GM18909 (cell line): ENCODE results near the gene DSCAML1.

Experiments used
- ATAC-seq: cut with Tn5 transposase; IDR thresholded peaks from one replicate; pipeline ENCODE4 v1.9.1; 2021; ENCODE audit warnings: mild to moderate bottlenecking; ENCODE audit not compliant: unreplicated experiment, poor library complexity

The DSCAML1 gene

DNA sequence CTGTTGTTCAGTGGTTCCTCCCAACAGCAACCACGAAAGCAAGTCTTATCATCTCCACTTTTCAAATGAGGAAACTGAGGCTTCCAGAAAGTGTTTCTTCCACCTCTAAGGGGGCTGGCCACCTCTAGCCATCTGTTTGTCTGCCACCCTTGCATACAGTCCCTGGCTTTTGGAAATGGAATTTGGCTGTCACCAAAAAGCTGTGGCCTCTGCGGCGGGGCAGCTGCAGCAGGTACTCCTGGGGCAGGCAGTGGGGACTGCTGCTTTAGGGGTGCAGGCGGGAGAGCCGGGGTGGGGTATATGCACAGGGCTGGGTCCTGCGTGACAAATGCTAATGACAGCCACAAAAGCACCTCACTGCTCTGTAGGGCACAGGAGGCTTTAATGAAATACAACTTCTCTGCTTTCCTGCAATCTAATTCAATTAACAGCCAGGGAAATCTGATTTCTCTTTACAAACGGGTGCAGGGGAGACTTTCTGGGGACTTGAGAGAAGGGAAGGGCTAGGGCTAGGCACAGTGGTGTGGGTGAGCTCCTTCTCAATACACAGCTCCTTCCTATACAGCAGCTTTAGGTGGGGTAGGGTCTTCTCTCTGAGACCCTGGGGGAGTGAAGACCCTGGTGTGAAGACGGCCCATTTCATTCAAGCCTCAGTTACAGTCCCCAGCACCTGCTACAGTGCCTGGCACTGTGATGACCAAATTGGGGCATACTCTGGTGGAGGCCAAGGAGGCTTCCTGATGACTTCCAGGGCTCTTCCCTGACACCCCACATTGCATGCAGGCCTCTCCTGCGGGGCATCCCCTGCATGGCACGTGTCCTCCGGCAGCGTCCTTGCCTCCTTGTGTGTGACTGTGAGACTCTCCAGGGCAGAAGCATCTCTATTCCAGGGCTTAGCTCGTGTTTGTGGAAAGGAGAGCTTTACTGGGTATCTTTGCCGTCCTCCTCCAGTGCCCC, 307.7 kb downstream of the DSCAML1 start:
- ATAC-seq: no peak

DNA sequence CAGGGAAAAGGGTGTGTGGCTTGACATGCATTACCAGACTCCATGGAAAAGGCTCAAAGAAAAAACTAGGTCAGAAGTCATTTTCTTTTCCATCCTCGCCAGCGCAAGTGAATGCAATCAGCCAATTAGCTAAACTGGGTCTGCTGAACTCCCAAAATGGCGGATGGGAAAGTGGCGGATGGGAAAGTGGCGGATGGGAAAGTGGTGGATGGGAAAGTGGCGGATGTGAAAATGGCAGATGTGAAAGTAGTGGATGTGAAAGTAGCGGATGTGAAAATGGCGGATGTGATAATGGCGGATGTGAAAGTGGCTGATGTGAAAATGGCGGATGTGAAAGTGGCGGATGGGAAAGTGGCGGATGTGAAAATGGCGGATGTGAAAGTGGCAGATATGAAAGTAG, 311.0 kb downstream of the DSCAML1 start:
- ATAC-seq: no peak

DNA sequence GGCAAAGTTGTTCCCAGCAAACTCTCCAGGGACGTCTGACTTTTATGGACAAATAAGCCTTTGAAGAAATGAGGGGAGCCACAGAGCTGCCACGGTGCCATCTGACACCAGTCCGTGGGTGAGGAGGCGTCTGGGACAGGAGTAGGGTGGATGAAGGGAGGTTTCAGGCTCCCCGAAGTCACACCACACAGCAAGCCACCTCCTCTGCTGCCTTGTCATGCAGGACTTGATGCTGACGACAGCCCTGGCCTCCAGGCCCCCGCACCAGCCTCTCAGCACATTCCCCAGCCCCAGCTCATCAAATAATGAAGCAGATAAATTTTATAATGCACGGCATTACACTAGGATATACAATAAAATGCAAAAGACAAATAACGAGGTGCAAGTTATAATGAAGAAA, 312.9 kb downstream of the DSCAML1 start:
- ATAC-seq: no peak

DNA sequence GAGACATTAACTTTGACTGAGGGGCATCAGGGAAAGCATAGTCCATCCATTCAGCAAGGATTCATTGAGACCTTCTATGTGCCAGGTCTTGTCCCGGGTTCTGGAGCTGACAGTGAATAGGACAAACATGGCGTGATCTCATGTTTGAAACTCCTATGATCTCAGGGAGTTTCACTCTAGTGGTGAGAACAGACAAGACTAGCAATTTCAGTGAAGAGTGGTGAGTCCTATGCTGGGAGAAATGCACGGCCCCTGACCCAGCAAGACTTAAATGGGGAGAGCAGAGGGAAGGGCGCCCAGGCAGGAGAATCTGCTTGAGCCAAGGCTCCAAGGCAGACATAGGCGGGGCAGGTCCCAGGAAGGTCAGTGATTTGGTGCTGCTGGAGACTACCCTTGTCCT, 313.6 kb downstream of the DSCAML1 start:
- no peak for ATAC-seq

DNA sequence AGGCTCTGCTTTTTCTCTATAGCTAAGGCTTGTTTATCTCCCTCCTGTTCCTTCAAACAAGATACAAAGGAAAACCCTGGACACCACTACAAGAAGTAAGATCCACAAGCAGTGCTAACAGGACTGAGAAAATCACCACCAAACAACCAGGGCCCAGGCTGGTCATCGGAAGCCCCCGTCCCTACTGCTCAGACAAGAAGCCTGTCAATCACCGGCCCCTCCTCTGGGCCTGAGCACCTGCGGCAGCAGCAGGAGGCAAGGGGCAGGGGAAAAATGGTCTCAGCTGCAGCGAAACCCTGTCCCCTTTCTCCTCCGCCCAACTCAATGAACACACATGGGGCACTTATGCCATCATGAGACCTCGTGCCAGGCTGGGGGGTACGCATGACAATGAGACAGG, 314.1 kb downstream of the DSCAML1 start:
- no peak for ATAC-seq

DNA sequence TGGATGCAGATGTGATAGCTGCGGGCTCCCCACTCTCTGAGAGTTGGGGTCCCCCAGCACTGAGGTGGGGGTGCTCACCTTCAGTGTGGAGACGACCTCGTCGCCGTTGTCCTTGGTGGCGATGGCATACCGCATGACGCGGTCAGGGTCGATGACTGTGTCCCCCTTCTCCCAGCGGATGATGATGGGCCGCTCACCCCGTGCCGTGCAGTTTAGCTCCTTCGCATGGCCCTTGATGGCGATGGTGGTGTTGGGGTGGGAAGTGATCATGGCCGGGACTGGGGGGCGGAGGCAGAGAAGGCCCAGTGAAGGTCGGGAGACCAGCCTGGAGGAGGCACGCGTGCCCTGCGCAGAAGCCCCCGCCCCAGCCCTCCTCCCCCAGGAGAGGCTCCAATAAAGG, 315.1 kb downstream of the DSCAML1 start:
- no peak for ATAC-seq

DNA sequence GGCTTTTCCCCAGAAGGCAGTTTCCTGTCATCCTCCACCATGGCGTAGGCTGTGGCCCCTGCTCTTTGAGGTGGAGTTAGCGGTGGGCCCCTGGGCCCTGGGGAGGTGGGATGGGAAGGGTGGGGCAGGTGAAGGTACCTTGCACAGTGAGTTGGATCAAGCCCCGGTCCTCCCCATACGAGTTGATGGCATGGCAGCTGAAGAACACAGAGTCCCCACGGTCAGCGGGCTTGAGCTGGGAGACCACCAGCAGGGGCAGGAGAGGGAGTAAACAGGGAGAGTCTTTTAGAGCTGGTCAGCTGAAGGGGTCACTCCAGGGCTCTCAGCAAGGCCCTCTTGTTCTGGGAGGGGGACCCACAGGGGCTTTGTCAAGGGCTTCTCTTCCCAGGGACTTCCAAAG, 316.0 kb downstream of the DSCAML1 start:
- ATAC-seq: no peak

DNA sequence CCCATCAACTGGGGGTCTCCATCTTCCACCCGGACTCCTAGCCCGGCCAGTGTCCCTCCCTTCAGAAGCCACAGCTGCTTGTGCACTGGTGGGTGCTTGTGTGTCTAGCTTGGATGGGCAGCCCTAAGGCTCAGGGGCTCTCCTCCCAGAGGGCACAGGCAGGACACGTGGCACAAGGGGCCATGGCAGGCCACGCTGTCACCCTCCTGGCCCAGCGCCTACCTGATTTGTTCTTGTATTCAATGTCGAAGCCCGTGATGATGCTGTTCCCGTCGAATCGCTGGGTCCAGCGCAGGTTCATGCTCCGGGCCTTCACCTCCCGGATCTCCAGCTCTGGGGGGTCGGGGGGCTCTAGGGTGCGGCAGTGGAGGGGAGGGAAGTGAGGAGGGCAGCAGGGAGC, 316.8 kb downstream of the DSCAML1 start:
- no peak for ATAC-seq

DNA sequence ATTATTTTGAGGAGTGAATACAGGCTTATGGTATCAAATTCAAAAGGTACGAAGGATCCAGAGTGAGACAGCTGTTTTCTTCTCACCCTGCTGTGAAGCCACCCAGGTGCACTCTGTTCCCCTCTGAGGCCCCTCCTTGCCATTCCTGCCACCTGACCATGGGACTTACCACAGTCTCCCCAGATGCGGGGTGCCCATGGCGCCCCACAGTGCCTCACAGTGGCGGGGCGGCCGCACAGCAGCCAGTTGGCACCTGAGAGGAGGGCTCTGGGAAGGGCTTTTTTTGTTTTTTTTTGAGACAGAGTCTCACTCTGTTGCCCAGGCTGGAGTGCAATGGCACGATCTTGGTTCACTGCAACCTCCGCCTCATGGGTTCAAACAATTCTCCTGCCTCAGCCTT, 317.6 kb downstream of the DSCAML1 start:
- no peak for ATAC-seq

DNA sequence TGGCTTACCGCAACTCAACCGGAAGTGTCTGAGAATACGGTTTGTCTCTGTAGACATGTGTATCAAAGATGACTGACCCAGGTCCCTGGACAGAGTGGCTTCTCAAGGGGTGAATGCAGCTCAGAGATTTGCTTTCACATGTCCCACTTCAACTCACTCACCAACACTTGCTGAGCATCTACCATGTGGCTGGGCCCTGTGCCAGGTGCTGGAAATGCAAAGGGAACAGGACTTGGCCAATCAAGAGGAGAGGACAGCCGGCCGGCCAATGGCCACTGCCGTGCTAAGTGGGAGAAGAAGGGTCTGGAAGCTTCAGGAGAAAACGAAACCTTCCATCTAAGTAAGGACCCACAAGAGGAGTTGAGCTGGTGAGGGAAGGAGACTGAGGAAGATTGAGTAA, 318.1 kb downstream of the DSCAML1 start:
- no peak for ATAC-seq

DNA sequence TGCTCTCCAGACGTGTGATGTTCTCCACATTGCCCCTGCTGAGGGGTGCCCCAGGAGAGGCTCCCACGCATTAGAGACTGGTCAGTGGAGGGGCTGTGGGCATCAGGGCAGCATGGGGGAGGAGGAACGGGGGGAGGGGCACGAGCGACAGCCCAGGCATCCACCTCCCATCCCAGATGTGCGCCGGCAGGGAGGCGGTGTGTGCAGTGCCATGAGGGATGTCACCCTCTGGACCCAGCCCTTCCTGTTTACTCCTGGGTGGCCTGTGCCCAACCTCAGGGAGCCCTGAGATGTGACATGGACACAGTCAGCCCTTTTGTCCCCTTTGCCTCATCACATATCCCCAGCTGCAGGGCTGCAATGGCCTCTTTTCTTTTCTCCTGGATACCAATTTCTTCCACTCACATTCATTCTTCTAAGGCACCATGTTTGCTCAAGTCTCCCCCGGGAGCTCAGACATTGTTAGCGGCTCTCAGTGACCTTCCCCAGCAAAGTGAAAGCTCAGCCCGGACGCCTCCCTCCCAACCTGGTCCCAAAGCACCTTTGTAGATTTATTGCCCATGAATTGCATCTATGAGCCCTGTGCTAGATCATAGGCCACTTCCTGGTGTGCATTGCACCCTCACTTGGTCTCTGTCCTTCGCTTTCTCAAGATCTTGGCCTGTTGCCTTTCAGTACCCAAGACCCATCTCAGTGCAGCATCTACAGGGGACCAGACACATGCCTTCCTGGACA, 318.7 kb downstream of the DSCAML1 start:
- no peak for ATAC-seq

DNA sequence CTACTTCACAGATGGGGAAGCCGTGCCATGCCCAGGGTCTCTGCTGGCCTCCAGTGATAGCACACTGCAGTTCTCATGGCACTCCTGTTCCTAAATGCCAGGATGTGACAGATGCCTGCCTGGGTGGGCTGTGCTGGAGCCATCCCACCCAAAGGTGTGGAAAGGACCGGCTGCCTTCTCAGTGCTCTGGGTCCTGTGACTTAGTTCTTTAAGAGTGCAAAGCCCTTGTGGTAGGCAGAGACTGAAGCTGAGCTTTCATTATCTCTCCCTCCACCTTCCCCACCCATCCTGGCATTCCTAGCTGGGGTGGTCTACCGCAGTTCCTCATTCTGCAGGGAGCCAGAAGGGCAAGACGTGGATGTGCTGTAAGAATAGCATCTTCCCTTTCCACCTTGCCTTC, 319.3 kb downstream of the DSCAML1 start:
- ATAC-seq: no peak

DNA sequence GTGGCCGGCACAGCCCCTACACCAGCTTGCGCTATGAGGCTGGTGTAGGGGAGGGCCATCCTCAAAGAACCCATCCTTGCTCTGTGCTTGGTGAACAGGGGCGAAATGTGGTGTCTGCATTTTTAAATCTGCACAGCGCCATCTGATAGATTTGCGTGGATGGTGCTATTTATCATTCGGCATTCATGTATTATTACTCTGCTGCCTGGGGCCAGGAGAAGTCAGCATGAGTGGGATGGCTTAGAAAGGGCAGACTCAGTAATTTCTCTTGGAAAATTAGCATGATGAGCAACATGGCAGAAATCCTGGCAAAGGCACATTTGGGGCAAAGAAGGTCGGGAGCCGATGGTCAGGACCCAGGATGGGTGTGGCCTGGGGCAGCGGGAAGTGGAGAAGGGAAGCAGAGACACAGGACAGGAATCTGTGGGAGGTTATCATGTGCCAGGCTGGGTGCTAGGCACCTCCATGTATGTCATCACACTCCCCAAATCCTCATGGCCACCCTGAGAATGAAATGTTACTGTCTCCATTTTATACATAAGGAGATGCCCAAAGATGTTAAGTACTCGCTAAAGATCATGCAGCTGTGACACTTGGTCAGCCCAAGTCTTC, 320.4 kb downstream of the DSCAML1 start:
- no peak for ATAC-seq

DNA sequence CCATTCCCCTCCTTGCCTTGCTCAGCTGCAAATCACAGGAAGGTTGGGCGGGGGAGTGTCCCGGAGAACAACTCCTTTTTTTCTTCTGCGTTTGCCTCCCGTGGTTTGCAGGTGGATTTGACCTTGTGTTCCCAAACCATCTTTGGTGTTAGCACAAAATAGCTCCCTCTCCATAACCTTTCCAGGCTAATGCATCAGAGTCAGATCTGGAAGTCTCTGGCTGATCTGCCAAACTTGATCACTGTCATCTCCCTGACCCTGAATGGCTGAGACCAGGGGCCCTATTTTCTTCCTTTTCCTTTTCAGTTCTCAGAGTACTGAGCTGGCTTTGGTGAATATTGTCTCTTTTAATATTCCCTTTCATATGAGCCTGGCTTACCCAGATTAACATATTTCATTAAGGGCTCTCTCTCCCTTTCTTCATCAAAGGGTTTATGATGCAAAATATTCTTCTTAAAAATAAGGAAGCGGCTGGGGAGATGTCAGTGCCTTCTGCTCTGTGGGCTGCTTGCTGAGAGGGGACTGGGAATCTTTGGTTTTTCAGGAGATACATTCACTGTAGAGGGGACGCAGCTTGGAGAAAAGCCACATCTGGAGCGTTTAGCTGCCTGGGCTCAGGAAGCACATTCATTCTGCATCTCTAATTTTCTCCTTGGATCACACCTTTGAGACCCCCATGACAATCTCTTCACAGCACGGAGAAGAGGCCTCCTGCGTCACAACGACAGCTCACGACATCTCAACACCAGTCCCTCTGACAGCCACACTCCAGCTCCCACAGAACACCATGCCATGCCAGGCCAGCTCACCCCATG, 321.1 kb downstream of the DSCAML1 start:
- ATAC-seq: no peak

DNA sequence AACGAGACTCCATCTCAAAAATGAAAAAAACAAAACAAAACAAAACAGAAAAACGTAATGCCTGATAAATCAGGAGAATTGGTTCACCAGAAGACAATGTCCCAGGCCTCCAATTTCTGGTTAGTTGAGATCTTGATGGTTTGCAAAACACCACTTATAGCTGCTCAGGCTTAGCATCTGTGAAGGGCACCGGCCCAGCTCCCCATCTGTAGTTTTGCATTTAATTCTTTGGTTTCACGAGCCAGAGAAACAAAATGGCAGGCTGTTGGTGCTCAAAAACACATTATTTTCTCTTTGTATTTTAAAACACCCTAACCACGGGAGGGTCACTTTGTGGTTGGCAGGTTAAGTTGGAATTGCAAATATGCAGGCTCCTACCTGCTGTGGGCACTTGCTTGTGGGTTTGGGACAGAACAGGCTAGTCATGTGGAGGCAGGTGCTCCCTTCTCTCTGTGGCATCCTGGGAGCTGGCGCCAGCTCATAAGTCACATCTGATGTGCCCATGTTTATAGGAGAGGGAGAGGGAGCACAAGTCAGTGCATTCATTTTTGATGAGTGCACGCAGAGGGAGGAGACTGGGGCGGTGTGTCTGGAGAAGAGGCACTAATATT, 323.4 kb downstream of the DSCAML1 start:
- ATAC-seq: no peak

DNA sequence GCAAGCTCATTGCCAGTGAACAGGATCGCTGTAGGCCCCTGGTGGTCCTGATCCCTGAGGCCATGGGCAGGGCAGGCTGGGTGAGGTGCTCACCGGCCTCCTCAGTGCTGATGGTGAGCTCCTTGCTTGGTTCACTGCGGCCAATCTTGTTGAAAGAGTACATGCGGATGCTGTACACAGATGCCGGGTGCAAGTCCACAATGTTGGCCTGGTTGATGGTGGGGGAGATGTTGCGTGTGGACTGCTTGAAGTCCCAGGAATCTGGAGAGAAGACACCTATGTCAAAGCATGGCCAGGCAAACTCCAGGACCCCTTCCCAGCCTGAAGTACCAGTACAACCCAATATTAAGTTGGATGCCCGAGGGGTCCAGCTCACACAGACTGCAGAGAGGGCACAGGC, 325.2 kb downstream of the DSCAML1 start:
- no peak for ATAC-seq

DNA sequence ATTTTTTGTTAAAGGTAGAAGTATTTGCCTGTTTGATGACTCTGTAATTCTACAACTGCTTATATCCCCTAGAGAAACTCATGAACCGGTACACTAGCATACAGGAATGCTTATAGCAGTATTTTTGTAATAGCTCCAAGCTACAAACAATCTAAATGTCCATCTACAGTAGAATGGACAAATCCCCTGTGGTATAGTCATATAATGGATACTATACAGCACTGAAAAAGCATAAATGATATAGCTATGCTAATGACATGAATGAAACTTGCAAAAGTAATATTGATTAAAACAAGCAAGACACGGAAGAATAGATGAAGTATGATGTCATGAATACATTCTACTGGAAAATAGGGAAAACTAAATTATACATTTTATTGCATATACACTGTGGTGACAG, 326.4 kb downstream of the DSCAML1 start:
- ATAC-seq: no peak

DNA sequence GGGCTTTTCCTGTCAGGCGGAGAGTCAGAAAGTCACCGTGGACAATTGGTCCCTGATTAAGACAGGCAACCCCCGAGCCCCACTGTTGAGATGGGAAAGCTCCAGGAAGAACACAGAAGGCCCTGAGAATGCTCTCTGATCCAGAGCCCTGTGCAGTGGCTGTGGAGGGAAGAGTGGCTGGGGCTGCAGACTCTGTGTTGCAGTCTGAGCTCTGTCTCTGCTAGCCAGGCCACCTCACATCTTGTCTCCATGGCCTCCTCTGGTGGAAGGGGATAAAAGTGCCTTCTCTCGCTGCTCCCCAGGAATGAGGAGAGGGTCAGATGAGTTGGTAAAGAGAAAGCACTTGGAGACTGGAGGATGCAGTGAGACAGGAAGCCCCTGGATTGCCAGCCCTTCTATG, 328.1 kb downstream of the DSCAML1 start:
- no peak for ATAC-seq

DNA sequence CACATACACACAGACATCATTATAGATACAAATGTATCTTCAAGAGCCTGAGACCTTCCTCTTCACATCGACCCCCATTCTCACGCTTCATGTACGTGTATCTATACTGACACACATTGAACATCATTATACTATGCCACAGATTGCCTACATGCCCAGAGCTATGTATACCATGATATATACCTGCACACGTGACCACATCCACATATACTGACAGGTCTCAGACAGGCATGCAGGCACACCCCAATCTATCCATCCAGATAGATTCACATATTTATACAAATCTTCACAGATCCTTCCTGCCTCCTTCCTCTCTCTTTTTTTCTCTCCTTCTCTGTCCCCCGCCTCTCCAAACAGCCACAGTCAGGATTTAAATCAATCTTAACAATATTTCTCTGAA, 329.2 kb downstream of the DSCAML1 start:
- no peak for ATAC-seq

DNA sequence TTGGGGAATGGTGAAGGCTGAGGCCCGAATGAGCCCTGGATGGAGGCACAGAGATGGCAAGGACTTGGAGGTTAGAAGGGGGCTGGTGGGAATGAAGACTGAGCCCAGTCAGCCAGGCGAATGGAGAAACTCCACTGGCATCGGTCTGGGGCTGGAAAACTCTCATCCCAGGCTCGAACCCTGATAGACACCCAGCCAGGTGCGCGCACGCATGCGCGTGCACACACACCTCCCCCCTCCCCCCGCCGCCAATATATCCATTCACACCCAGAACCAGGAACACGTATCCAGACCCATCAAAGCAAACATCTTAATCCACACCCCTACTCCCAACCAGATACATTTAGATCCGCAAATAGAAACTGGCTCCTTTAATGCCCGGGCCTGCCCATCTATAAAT, 330.1 kb downstream of the DSCAML1 start:
- ATAC-seq: no peak
